ENCODE measurements around the gene CNOT1.

GRCh38 chr16:58518083-58518979, 111.3 kb downstream of the CNOT1 start:
- TF ChIP-seq CTCF (IDR thresholded peaks at IDR 0.05; ENCODE audit: low read depth, low read length) (no peak), POLR2A (IDR thresholded peaks at IDR 0.05; ENCODE audit: extremely low read depth, insufficient read length) (no peak), MYC (IDR thresholded peaks at IDR 0.05; ENCODE audit: low read depth, low read length) (no peak)

Measured in NB4 (cell line).